ENCODE data around the gene KIAA1755.
"Not testable (repeated sequence)": the region's sequence is repeated elsewhere in the genome, so short reads cannot be mapped to it uniquely, and the experiment has no call there.

The KIAA1755 gene

GRCh38 chr20:38290829-38291814, 30.6 kb upstream of the KIAA1755 start:
- DNase-seq: no peak

- DNase-seq: no peak
Measured at GRCh38 chr20:38286586-38287531, 26.3 kb upstream of the KIAA1755 start.

- DNase-seq: no peak
Measured at GRCh38 chr20:38284893-38285444, 24.4 kb upstream of the KIAA1755 start.

GRCh38 chr20:38284066-38284650, 23.6 kb upstream of the KIAA1755 start:
- DNase-seq: not testable (repeated sequence)

GRCh38 chr20:38283236-38283635, 22.7 kb upstream of the KIAA1755 start:
- no peak for DNase-seq

GRCh38 chr20:38281176-38281915, 20.8 kb upstream of the KIAA1755 start:
- DNase-seq: not testable (repeated sequence)

- DNase-seq: no peak
Measured at GRCh38 chr20:38278763-38279162, 18.2 kb upstream of the KIAA1755 start.

- DNase-seq: no peak
Measured at GRCh38 chr20:38278131-38278530, 17.6 kb upstream of the KIAA1755 start.

- DNase-seq: no peak
Measured at GRCh38 chr20:38277691-38278090, 17.2 kb upstream of the KIAA1755 start.

GRCh38 chr20:38277285-38277684, 16.8 kb upstream of the KIAA1755 start:
- DNase-seq: no peak

- no peak for DNase-seq
Measured at GRCh38 chr20:38275815-38276550, 15.4 kb upstream of the KIAA1755 start.

GRCh38 chr20:38272961-38273360, 12.4 kb upstream of the KIAA1755 start:
- DNase-seq: no peak

- DNase-seq: no peak
Measured at GRCh38 chr20:38272398-38272797, 11.9 kb upstream of the KIAA1755 start.

GRCh38 chr20:38271608-38272120, 11.1 kb upstream of the KIAA1755 start:
- no peak for DNase-seq

GRCh38 chr20:38270869-38271605, 10.5 kb upstream of the KIAA1755 start:
- no peak for DNase-seq

GRCh38 chr20:38269715-38270114, 9.2 kb upstream of the KIAA1755 start:
- DNase-seq: no peak

- DNase-seq: no peak
Measured at GRCh38 chr20:38269040-38269439, 8.5 kb upstream of the KIAA1755 start.

- no peak for DNase-seq
Measured at GRCh38 chr20:38267901-38268514, 7.5 kb upstream of the KIAA1755 start.

GRCh38 chr20:38267296-38267695, 6.8 kb upstream of the KIAA1755 start:
- DNase-seq: no peak

- no peak for DNase-seq
Measured at GRCh38 chr20:38266426-38266825, 5.9 kb upstream of the KIAA1755 start.
